ENCODE measurements around the gene CCDC110. TPM values are rescaled to one million over a fixed set of nuclear protein-coding genes. Genes with fewer than 3 reads are reported as not detected.

Gene CCDC110
- polyA plus RNA-seq, 1 experiment = 1.1 TPM

GRCh38 chr4:185441479-185441878 lies 30.1 kb downstream of the CCDC110 start:
- DNase-seq (ENCODE audit: low read depth, low spot score) = no peak
- Histone ChIP-seq H3K27me3 (ENCODE audit: control insufficient read depth, insufficient read depth, low read length) (no peaks in the 10 kb centered on the region), H3K27ac (ENCODE audit: low read depth, low read length) (no peak overlapping the region), H3K4me3 (ENCODE audit: low read depth, low read length) (no peak overlapping the region), H3K9me3 (ENCODE audit: control insufficient read depth, insufficient read depth, low read length) (no peaks in the 10 kb centered on the region)
- TF ChIP-seq CTCF (IDR thresholded peaks at IDR 0.05; ENCODE audit: low read depth, low read length) = no peak
- POLR2A ChIA-PET = no interaction called here
- CTCF ChIA-PET = interaction anchor here (1.1 to 1.2 kb wide), 2 partner anchors 156 to 199 kb away, joined by 3 to 6 read pairs; no protein-coding TSS in a partner anchor

- H3K27ac ChIP-seq (ENCODE audit: low read depth, low read length) = no peak overlapping the region
- no peak for TF ChIP-seq CTCF (IDR thresholded peaks at IDR 0.05; ENCODE audit: low read depth, low read length)
- ChIA-PET POLR2A (no interaction called here), CTCF (interaction anchor here (2.3 kb wide), 1 partner anchor 160 kb away, joined by 9 read pairs; no protein-coding TSS in a partner anchor)
- no peaks in the 10 kb centered on the region for H3K9me3 ChIP-seq (ENCODE audit: control insufficient read depth, insufficient read depth, low read length)
- H3K4me3 ChIP-seq (ENCODE audit: low read depth, low read length) = no peak overlapping the region
- H3K27me3 ChIP-seq (ENCODE audit: control insufficient read depth, insufficient read depth, low read length) = no peaks in the 10 kb centered on the region
- no peak for DNase-seq (ENCODE audit: low read depth, low spot score)
Observed at GRCh38 chr4:185437809-185438208, 33.7 kb downstream of the CCDC110 start.

GRCh38 chr4:185435466-185435865 lies 36.1 kb downstream of the CCDC110 start:
- Histone ChIP-seq H3K27ac (ENCODE audit: low read depth, low read length) (no peak overlapping the region), H3K27me3 (ENCODE audit: control insufficient read depth, insufficient read depth, low read length) (no peaks in the 10 kb centered on the region), H3K4me3 (ENCODE audit: low read depth, low read length) (no peak overlapping the region), H3K9me3 (ENCODE audit: control insufficient read depth, insufficient read depth, low read length) (no peaks in the 10 kb centered on the region)
- no peak for DNase-seq (ENCODE audit: low read depth, low spot score)
- CTCF ChIA-PET = interaction anchor here (0.5 to 2.4 kb wide), 4 partner anchors 9 to 602 kb away, joined by 3 to 6 read pairs (median 4); no protein-coding TSS in a partner anchor
- no peak for TF ChIP-seq CTCF (IDR thresholded peaks at IDR 0.05; ENCODE audit: low read depth, low read length)
- POLR2A ChIA-PET = no interaction called here

GRCh38 chr4:185429660-185430059 lies 41.9 kb downstream of the CCDC110 start:
- CTCF ChIA-PET = interaction anchor here (1.8 kb wide), 1 partner anchor 168 kb away, joined by 7 read pairs; no protein-coding TSS in a partner anchor
- H3K9me3 ChIP-seq (ENCODE audit: control insufficient read depth, insufficient read depth, low read length) = no peaks in the 10 kb centered on the region; the same call in 1 of the 2 replicates

More at GRCh38 chr4:185429660-185430059, 41.9 kb downstream of the CCDC110 start:
- POLR2A ChIA-PET = no interaction called here
- no peak for TF ChIP-seq CTCF (IDR thresholded peaks at IDR 0.05; ENCODE audit: low read depth, low read length)
- no peak for DNase-seq (ENCODE audit: low read depth, low spot score)
- Histone ChIP-seq H3K27me3 (ENCODE audit: control insufficient read depth, insufficient read depth, low read length) (no peaks in the 10 kb centered on the region), H3K4me3 (ENCODE audit: low read depth, low read length) (no peak overlapping the region), H3K27ac (ENCODE audit: low read depth, low read length) (no peak overlapping the region)
